Measurements from ENCODE around the gene SACS. TPM values are rescaled to one million over a fixed set of nuclear protein-coding genes. Genes with fewer than 3 reads are reported as not detected.

Gene SACS
- total and polyA plus RNA-seq, 2 of the 8 experiments (the other 6 are each of a cell fraction or from before 2014, with no cell fraction given) = 11.0 to 54.2 TPM

DNA sequence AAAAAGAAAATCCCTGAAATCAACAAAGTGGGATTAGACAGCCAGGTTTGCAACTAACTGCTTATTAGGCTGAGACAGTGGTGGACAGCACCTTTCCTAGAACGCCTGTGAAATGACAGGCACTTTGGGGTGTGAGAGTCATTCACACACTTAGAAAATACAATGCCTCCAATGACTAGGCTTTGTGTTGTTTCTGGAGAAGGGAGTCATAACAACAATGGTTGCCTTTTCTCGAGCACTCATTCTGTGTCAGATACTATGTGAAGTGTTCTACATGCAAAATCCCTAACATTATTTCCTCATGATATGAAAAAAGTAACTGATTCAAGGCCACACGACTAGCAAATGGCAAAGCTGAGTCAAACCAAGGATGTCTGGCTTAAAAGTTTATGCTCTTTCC lies 41.2 kb downstream of the SACS start:
- Histone ChIP-seq H3K9me3 (ENCODE audit: insufficient read depth in 2 of 2, low read depth in 1 of 2, low read length in 1 of 2) (no peaks in the 10 kb centered on the region), H3K79me2 (ENCODE audit: control insufficient read depth in 1 of 2, insufficient read depth in 2 of 2, low read length in 2 of 2) (no peaks in the 10 kb centered on the region), H3K27ac (ENCODE audit: low read depth, low read length) (no peak overlapping the region), H3K4me2 (ENCODE audit: insufficient read depth in 1 of 2, low read depth in 2 of 2, low read length in 2 of 2) (no peak overlapping the region), H4K8ac (ENCODE audit: extremely low read depth, insufficient read depth, low read length) (no peak overlapping the region), H3K36me3 (ENCODE audit: control insufficient read depth in 2 of 4, insufficient read depth in 4 of 4, low read length in 3 of 4) (no peaks in the 10 kb centered on the region; a peak in 2 of 8 replicates), H2AK5ac (ENCODE audit: low read depth, low read length) (no peak overlapping the region), H2BK15ac (ENCODE audit: low read length) (no peak overlapping the region), H3K9ac (replicated peaks in 1 of 4; ENCODE audit: extremely low read depth in 1 of 4, low read depth in 3 of 4, low read length in 3 of 4) (no peak overlapping the region), H3K4me1 (replicated peaks in 1 of 4; ENCODE audit: control insufficient read depth in 3 of 4, insufficient read depth in 4 of 4, low read length in 3 of 4) (no peaks in the 10 kb centered on the region; a peak in 2 of 7 replicates), H4K5ac (ENCODE audit: insufficient read length, low read depth, low read length) (no peak overlapping the region), H2BK120ac (replicated peaks; ENCODE audit: low read depth, low read length) (no peak overlapping the region), H3K18ac (ENCODE audit: extremely low read depth, low read length) (no peak overlapping the region), H3K4me3 (ENCODE audit: extremely low read depth in 1 of 4, insufficient read depth in 2 of 4, low read depth in 3 of 4, low read length in 4 of 4) (no peak overlapping the region), H4K91ac (replicated peaks; ENCODE audit: insufficient read length, low read length) (no peak overlapping the region), H3K27me3 (replicated peaks in 1 of 4; ENCODE audit: control insufficient read depth in 3 of 4, extremely low read depth in 1 of 4, insufficient read depth in 3 of 4, low read length in 3 of 4) (no peaks in the 10 kb centered on the region), H2BK5ac (ENCODE audit: low read depth, low read length) (no peak overlapping the region), H4K20me1 (replicated peaks in 1 of 2; ENCODE audit: control insufficient read depth in 1 of 2, insufficient read depth in 2 of 2, low read length in 2 of 2) (no peaks in the 10 kb centered on the region), H2BK12ac (ENCODE audit: low read depth, low read length) (no peak overlapping the region), H3K23ac (ENCODE audit: insufficient read length) (no peak overlapping the region), H2AFZ (ENCODE audit: low read length) (no peak overlapping the region), H3K79me1 (ENCODE audit: low read depth, low read length) (no peaks in the 10 kb centered on the region), H2BK20ac (ENCODE audit: low read length) (no peak overlapping the region), H3K23me2 (ENCODE audit: low read depth, low read length) (no peaks in the 10 kb centered on the region), H3K4ac (replicated peaks; ENCODE audit: insufficient read length, low read depth, low read length) (no peak overlapping the region), H3K14ac (ENCODE audit: insufficient read length) (no peak overlapping the region), H3K56ac (replicated peaks; ENCODE audit: insufficient read length, low read depth, low read length) (no peak overlapping the region)
- no peak for FAIRE-seq
- TF ChIP-seq TBP (IDR thresholded peaks at IDR 0.05; ENCODE audit: low read depth, low read length) (no peak), SIRT6 (IDR thresholded peaks at IDR 0.05; ENCODE audit: low read length) (no peak), YY1 (IDR thresholded peaks at IDR 0.05; ENCODE audit: low read depth, low read length) (no peak), CHD2 (IDR thresholded peaks at IDR 0.05; ENCODE audit: low read length) (no peak), SIN3A (conservative IDR thresholded peaks at IDR 0.05 in 1 of 2, IDR thresholded peaks at IDR 0.05 in 1 of 2; ENCODE audit: low read depth in 1 of 2, low read length in 2 of 2) (no peak), RBBP5 (IDR thresholded peaks at IDR 0.05; ENCODE audit: borderline replicate concordance, low read depth, low read length) (no peak), JUN (IDR thresholded peaks at IDR 0.05; ENCODE audit: low read depth, low read length) (no peak), TEAD4 (IDR thresholded peaks at IDR 0.05; ENCODE audit: low read depth, low read length) (no peak), EGR1 (IDR thresholded peaks at IDR 0.05; ENCODE audit: borderline replicate concordance, low read depth, low read length) (no peak), CREB1 (IDR thresholded peaks at IDR 0.05) (no peak), TAF1 (IDR thresholded peaks at IDR 0.05; ENCODE audit: low read depth, low read length) (no peak)
- TF ChIP-seq, protein P1, sequence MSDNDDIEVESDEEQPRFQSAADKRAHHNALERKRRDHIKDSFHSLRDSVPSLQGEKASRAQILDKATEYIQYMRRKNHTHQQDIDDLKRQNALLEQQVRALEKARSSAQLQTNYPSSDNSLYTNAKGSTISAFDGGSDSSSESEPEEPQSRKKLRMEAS (IDR thresholded peaks at IDR 0.05) = no peak
- CTCF ChIA-PET (ENCODE audit: partially characterized antibody) = no interaction called here
- POLR2A ChIA-PET (ENCODE audit: partially characterized antibody) = interaction anchor here (1.2 kb wide), 1 partner anchor 9 kb away, joined by 3 read pairs; no protein-coding TSS in a partner anchor
- no peak for DNase-seq (ENCODE audit: low read depth in 1 of 2, low spot score in 2 of 2)
- 87% methylated on average over 3 of the region's 3 CpGs; no CpG with 5 or more reads in 1 of the 2 experiments for WGBS, 2 experiments (ENCODE audit: extremely low coverage in 1 of 2, insufficient coverage in 1 of 2, insufficient read length in 1 of 2, insufficient replicate concordance in 2 of 2, low coverage in 1 of 2, low lambda C conversion rate in 2 of 2, missing lambda C conversion rate in 1 of 2)

Data from H1 (cell line).